Measurements from ENCODE around the gene GASK1A.

GRCh38 chr3:43055393-43055792 is 76.3 kb downstream of the GASK1A start:
- no peak for TF ChIP-seq ZSCAN16 (tag by site-specific recombination; IDR thresholded peaks at IDR 0.05)
- no peak for TF ChIP-seq CTCF (tag by site-specific recombination; IDR thresholded peaks at IDR 0.05)
- no peak for TF ChIP-seq ZNF121 (tag by site-specific recombination; IDR thresholded peaks at IDR 0.05)
- no peak for TF ChIP-seq ZNF155 (tag by site-specific recombination; IDR thresholded peaks at IDR 0.05)
- TF ChIP-seq ZBTB49 (tag by site-specific recombination; IDR thresholded peaks at IDR 0.05; ENCODE audit: low read depth), result no peak
- TF ChIP-seq ZNF112 (tag by site-specific recombination; IDR thresholded peaks at IDR 0.05), result no peak
- no peak for TF ChIP-seq MYNN (tag by site-specific recombination; IDR thresholded peaks at IDR 0.05; ENCODE audit: borderline replicate concordance)
- TF ChIP-seq WT1 (tag by site-specific recombination; IDR thresholded peaks at IDR 0.05), result no peak
